Colonic mucosa (tissue), 4 donors: Measurements from ENCODE around the gene PLEKHM3. TPM values are rescaled to one million over a fixed set of nuclear protein-coding genes. Genes with fewer than 3 reads are reported as not detected.
A peak's percentile ranks its signal among the peaks of the same experiment; 100 is the strongest.

Experiments used
- DNase-seq: peaks from one replicate; pipeline ENCODE4 v3.0.0-alpha.2; 2020
- H3K27ac ChIP-seq: fragments of 200-600 bp; one replicate; pipeline ENCODE4 v1.8.0; 2021
- H3K27me3 ChIP-seq: fragments of 200-600 bp; one replicate; pipeline ENCODE4 v1.8.0; 2021
- H3K36me3 ChIP-seq: fragments of 200-600 bp; one replicate; pipeline ENCODE4 v1.8.0; 2021
- H3K4me1 ChIP-seq: fragments of 200-600 bp; one replicate; pipeline ENCODE4 v1.8.0; 2021; ENCODE audit warnings: mild to moderate bottlenecking
- H3K4me3 ChIP-seq: fragments of 200-600 bp; one replicate; pipeline ENCODE4 v1.8.0; 2021
- H3K9ac ChIP-seq, 2 donors: one replicate each; pipeline ENCODE4 v1.7.0; 2013; ENCODE audit warnings: control low read depth in 2 of 2, low read depth in 2 of 2, low read length in 2 of 2
- H3K9me3 ChIP-seq: fragments of 200-600 bp; one replicate; pipeline ENCODE4 v1.8.0; 2021
- CTCF ChIP-seq: fragments of 200-600 bp; IDR thresholded peaks from one replicate; pipeline ENCODE4 v1.8.0; 2022; ENCODE audit warnings: antibody characterized with exemption, mild to moderate bottlenecking
- intact Hi-C: fragments of 100-400 bp; cut with DNase I; formaldehyde crosslinking; loops from one replicate; pipeline ENCODE4 v1.14.1; 2022
- total RNA-seq, 2 donors: library from RNA; stranded (reverse); fragmentation: NEBNext Ultra II Directional in 1 of 2; extraction: Animal tissue kit (Norgen Biotek cat#: 25700) in 1 of 2; gene quantifications; one replicate each; pipeline ENCODE4 v1.2.1, GENCODE V29; 2021
- donor health status: healthy.
- donor health status: DM: no; HTN: no; CAD: no.
- donor health status: DM: no; HTN: no; CAD: no.

Gene PLEKHM3
- total RNA-seq, 2 donors from 2014 or later, result 5.7 to 8.3 TPM

- no peak for TF ChIP-seq CTCF
- no peaks in the 10 kb centered on the region for H3K9me3 ChIP-seq
- H3K27me3 ChIP-seq, result no peaks in the 10 kb centered on the region
- H3K9ac ChIP-seq, result no peak overlapping the region
- intact Hi-C loops, result no loop called here
- H3K4me3 ChIP-seq, result no peak overlapping the region
- no peak for DNase-seq
- H3K4me1 ChIP-seq, result no peaks in the 10 kb centered on the region
- H3K27ac ChIP-seq, result no peak overlapping the region
- no peaks in the 10 kb centered on the region for H3K36me3 ChIP-seq
Measured at GRCh38 chr2:207839028-207839427, 186.3 kb downstream of the PLEKHM3 start.

GRCh38 chr2:207836521-207837133 lies 188.7 kb downstream of the PLEKHM3 start:
- peak; percentile 50 for DNase-seq
- H3K9me3 ChIP-seq, result no peaks in the 10 kb centered on the region
- H3K36me3 ChIP-seq, result no peaks in the 10 kb centered on the region
- H3K4me3 ChIP-seq, result no peak overlapping the region
- H3K27ac ChIP-seq, result no peak overlapping the region
- H3K4me1 ChIP-seq, result no peaks in the 10 kb centered on the region
- TF ChIP-seq CTCF, result no peak
- intact Hi-C loops, result no loop called here
- H3K9ac ChIP-seq, result peak overlapping the region in 1 of 2 donors; percentile 8
- no peaks in the 10 kb centered on the region for H3K27me3 ChIP-seq

- TF ChIP-seq CTCF, result no peak
Measured at GRCh38 chr2:207835805-207836204, 189.5 kb downstream of the PLEKHM3 start.

GRCh38 chr2:207833251-207833751 lies 192.0 kb downstream of the PLEKHM3 start:
- no peak for DNase-seq
- Histone ChIP-seq H3K4me3 (no peak overlapping the region), H3K27me3 (no peaks in the 10 kb centered on the region), H3K9ac (no peak overlapping the region), H3K36me3 (no peaks in the 10 kb centered on the region), H3K4me1 (peaks cover 7% of the 10 kb centered on the region), H3K9me3 (no peaks in the 10 kb centered on the region), H3K27ac (peak overlapping the region; percentile 76)
- TF ChIP-seq CTCF, result no peak
- intact Hi-C loops, result loop anchor here (5.0 kb wide), 1 partner anchor 66 kb away; the partner anchor contains the start of gene FZD5

More at GRCh38 chr2:207835805-207836204, 189.5 kb downstream of the PLEKHM3 start:
- H3K36me3 ChIP-seq, result no peaks in the 10 kb centered on the region
- H3K27ac ChIP-seq, result no peak overlapping the region
- intact Hi-C loops, result no loop called here
- no peaks in the 10 kb centered on the region for H3K27me3 ChIP-seq
- no peak overlapping the region for H3K4me3 ChIP-seq
- H3K4me1 ChIP-seq, result no peaks in the 10 kb centered on the region
- H3K9ac ChIP-seq, result no peak overlapping the region
- no peak for DNase-seq
- no peaks in the 10 kb centered on the region for H3K9me3 ChIP-seq

- Histone ChIP-seq H3K27ac (peak overlapping the region; percentile 76), H3K9me3 (no peaks in the 10 kb centered on the region), H3K4me3 (no peak overlapping the region), H3K4me1 (peaks cover 7% of the 10 kb centered on the region), H3K9ac (peak overlapping the region in 1 of 2 donors; percentile 65), H3K27me3 (no peaks in the 10 kb centered on the region), H3K36me3 (no peaks in the 10 kb centered on the region)
- no peak for TF ChIP-seq CTCF
- peak; percentile 65 for DNase-seq
- intact Hi-C loops, result loop anchor here (5.0 kb wide), 1 partner anchor 64 kb away; the partner anchor contains the start of gene FZD5
Measured at GRCh38 chr2:207831584-207832248, 193.6 kb downstream of the PLEKHM3 start.
